Measurements from ENCODE around the gene OBSCN.

- TF ChIP-seq CTCF (IDR thresholded peaks at IDR 0.05; ENCODE audit: low read length) (no peak), EZH2 (IDR thresholded peaks at IDR 0.05; ENCODE audit: borderline replicate concordance, low read length) (no peak)
These were observed 22.2 kb upstream of the OBSCN start for GRCh38 chr1:228185641-228185965.
